Hepatocyte (in vitro differentiated cells): Measurements from ENCODE around the gene DNMT1. TPM values are rescaled to one million over a fixed set of nuclear protein-coding genes. Genes with fewer than 3 reads are reported as not detected.

Experiments used
- DNase-seq: peaks from one replicate; pipeline ENCODE4 v3.0.0-alpha.2; 2016; ENCODE audit warnings: low spot score
- H2AFZ ChIP-seq: fragments of 200-600 bp; sonication (generic); 2 replicates; pipeline ENCODE4 v1.6.0; 2016; ENCODE audit warnings: antibody characterized with exemption, mild to moderate bottlenecking
- H3K27ac ChIP-seq: fragments of 200-600 bp; sonication (generic); 2 replicates; pipeline ENCODE4 v1.5.1; 2016; ENCODE audit warnings: mild to moderate bottlenecking
- H3K27me3 ChIP-seq: fragments of 200-600 bp; sonication (generic); 2 replicates; pipeline ENCODE4 v1.6.1; 2016
- H3K36me3 ChIP-seq: fragments of 200-600 bp; sonication (generic); replicated peaks from 2 replicates; pipeline ENCODE4 v1.5.1; 2016; ENCODE audit warnings: low read depth; ENCODE audit not compliant: insufficient read depth
- H3K4me1 ChIP-seq: fragments of 200-600 bp; sonication (generic); 2 replicates; pipeline ENCODE4 v1.5.1; 2016; ENCODE audit warnings: mild to moderate bottlenecking, moderate library complexity; ENCODE audit not compliant: insufficient read depth
- H3K4me2 ChIP-seq: fragments of 200-600 bp; sonication (generic); 2 replicates; pipeline ENCODE4 v1.6.0; 2016
- H3K4me3 ChIP-seq: fragments of 200-600 bp; sonication (generic); 2 replicates; pipeline ENCODE4 v1.5.1; 2016; ENCODE audit warnings: mild to moderate bottlenecking
- H3K79me2 ChIP-seq: fragments of 200-600 bp; sonication (generic); 2 replicates; pipeline ENCODE4 v1.6.0; 2017; ENCODE audit warnings: mild to moderate bottlenecking
- H3K9me2 ChIP-seq: fragments of 200-600 bp; sonication (generic); replicated peaks from 2 replicates; pipeline ENCODE4 v1.6.0; 2017; ENCODE audit warnings: mild to moderate bottlenecking; ENCODE audit not compliant: insufficient read depth
- H3K9me3 ChIP-seq: fragments of 200-600 bp; sonication (generic); 2 replicates; pipeline ENCODE4 v1.5.1; 2016; ENCODE audit warnings: low read depth, mild to moderate bottlenecking
- H4K20me1 ChIP-seq: fragments of 200-600 bp; sonication (generic); 2 replicates; pipeline ENCODE4 v1.6.0; 2016; ENCODE audit warnings: mild to moderate bottlenecking; ENCODE audit not compliant: insufficient read depth, poor library complexity, severe bottlenecking
- CTCF ChIP-seq: fragments of 200-600 bp; sonication (generic); IDR thresholded peaks from 2 replicates; pipeline ENCODE4 v1.5.1; 2016; ENCODE audit warnings: antibody characterized with exemption, mild to moderate bottlenecking; ENCODE audit not compliant: poor library complexity
- EZH2 ChIP-seq: fragments of 200-600 bp; sonication (generic); IDR thresholded peaks from 2 replicates; pipeline ENCODE4 v1.6.1; 2016; ENCODE audit warnings: antibody characterized with exemption, mild to moderate bottlenecking, borderline replicate concordance
- EZH2phosphoT487 ChIP-seq: fragments of 200-600 bp; sonication (generic); IDR thresholded peaks from one replicate; pipeline ENCODE4 v1.6.1; 2018; ENCODE audit warnings: antibody characterized with exemption, mild to moderate bottlenecking, low read depth, moderate library complexity; ENCODE audit not compliant: unreplicated experiment, severe bottlenecking
- WGBS: methylation state at CpG from one replicate; pipeline ENCODE4 v1.1.6; 2016; ENCODE audit warnings: low lambda C conversion rate; ENCODE audit errors: missing lambda C conversion rate; 5-methylcytosine and 5-hydroxymethylcytosine counted together
- polyA plus RNA-seq: library from polyadenylated mRNA; unstranded; fragments of >200 nt; fragmentation: Nextera tagmentation; extraction: Ambion mirVana; gene quantifications from 2 replicates; pipeline ENCODE4 v1.2.1, GENCODE V29; 2016
- total RNA-seq: library from RNA; depleted of rRNA; stranded (reverse); fragments of >200 nt; gene quantifications from 2 replicates; pipeline ENCODE4 v1.2.3, GENCODE V29; 2014

DNMT1 gene
- total and polyA plus RNA-seq, 2 experiments from 2014 or later = 55.2 to 63.5 TPM

GRCh38 chr19:10095948-10096614 lies 98.7 kb downstream of the DNMT1 start:
- Histone ChIP-seq H3K27ac (peak overlapping the region; percentile 46), H3K9me2 (no peaks in the 10 kb centered on the region), H3K4me2 (peak overlapping the region; percentile 97), H3K27me3 (no peaks in the 10 kb centered on the region), H3K79me2 (no peaks in the 10 kb centered on the region), H4K20me1 (no peaks in the 10 kb centered on the region), H3K4me1 (peaks cover 8% of the 10 kb centered on the region), H2AFZ (peak overlapping the region; percentile 98), H3K4me3 (peak overlapping the region; percentile 39), H3K36me3 (no peaks in the 10 kb centered on the region), H3K9me3 (no peaks in the 10 kb centered on the region)
- WGBS = 5% methylated on average over 71 of the region's 97 CpGs
- peak; percentile 98 for DNase-seq
- TF ChIP-seq CTCF (no peak), EZH2 (no peak), EZH2phosphoT487 (no peak)

GRCh38 chr19:10095622-10095947 lies 99.2 kb downstream of the DNMT1 start:
- Histone ChIP-seq H4K20me1 (no peaks in the 10 kb centered on the region), H3K27ac (peak overlapping the region; percentile 42), H3K9me2 (no peaks in the 10 kb centered on the region), H3K36me3 (no peaks in the 10 kb centered on the region), H3K27me3 (no peaks in the 10 kb centered on the region), H3K4me1 (peaks cover 8% of the 10 kb centered on the region), H3K4me3 (no peak overlapping the region), H3K4me2 (peak overlapping the region; percentile 73), H3K79me2 (no peaks in the 10 kb centered on the region), H2AFZ (peak overlapping the region; percentile 42), H3K9me3 (no peaks in the 10 kb centered on the region)
- no peak for TF ChIP-seq EZH2
- TF ChIP-seq CTCF = no peak
- TF ChIP-seq EZH2phosphoT487 = no peak
- WGBS = 65% methylated on average over 7 of the region's 7 CpGs
- DNase-seq = no peak

DNA sequence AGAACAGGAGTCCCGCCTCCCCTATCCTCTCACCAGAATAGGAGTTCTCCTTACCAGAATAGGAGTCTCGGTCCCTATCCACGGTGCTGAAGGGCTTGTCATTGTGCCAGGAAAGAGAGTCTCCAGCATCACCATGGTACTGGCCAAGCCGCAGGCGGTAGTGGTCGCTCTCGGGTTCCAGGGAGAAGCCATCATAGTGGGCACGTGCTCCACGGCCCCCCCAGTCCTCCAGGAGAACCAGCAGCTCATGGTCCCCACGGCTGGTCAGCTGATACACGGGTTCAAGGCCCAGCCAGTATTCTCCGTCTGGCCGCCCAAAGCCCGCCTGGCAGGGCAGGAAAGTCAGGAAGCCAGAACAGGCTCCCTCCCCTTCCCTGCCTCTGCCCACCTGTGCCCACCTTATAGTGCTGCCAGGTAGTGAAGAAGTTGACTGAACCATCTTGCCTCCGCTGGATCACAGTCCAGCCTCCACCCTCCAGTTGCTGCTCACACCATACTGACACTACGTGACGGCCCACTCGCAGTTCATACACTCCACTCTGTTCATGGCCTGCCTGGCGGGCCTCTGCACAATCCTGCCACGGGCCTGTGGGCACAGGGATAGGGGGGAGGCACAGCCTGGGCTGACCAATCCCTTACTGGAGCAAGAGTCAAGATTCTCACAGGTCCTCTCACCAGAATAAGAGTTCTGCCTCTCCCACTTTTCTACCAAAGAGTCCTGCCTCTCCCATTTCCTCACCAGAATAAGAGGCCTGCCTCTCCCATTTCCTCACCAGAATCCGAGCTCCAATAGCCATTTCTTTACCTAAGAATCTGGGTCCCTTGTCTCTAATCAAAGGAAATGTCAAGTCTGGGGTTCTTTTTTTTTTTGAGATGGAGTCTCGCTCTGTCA lies 101.2 kb downstream of the DNMT1 start:
- Histone ChIP-seq H3K79me2 (no peaks in the 10 kb centered on the region), H3K27ac (no peak overlapping the region), H3K4me1 (peaks cover 8% of the 10 kb centered on the region), H3K9me3 (no peaks in the 10 kb centered on the region), H3K9me2 (no peaks in the 10 kb centered on the region), H3K4me2 (no peak overlapping the region), H3K36me3 (no peaks in the 10 kb centered on the region), H3K4me3 (no peak overlapping the region), H4K20me1 (no peaks in the 10 kb centered on the region), H3K27me3 (no peaks in the 10 kb centered on the region), H2AFZ (no peak overlapping the region)
- DNase-seq = no peak
- 90% methylated on average over 22 of the region's 22 CpGs for WGBS
- TF ChIP-seq CTCF = no peak
- no peak for TF ChIP-seq EZH2phosphoT487
- no peak for TF ChIP-seq EZH2
